ENCODE results near the gene CIB2.

DNA sequence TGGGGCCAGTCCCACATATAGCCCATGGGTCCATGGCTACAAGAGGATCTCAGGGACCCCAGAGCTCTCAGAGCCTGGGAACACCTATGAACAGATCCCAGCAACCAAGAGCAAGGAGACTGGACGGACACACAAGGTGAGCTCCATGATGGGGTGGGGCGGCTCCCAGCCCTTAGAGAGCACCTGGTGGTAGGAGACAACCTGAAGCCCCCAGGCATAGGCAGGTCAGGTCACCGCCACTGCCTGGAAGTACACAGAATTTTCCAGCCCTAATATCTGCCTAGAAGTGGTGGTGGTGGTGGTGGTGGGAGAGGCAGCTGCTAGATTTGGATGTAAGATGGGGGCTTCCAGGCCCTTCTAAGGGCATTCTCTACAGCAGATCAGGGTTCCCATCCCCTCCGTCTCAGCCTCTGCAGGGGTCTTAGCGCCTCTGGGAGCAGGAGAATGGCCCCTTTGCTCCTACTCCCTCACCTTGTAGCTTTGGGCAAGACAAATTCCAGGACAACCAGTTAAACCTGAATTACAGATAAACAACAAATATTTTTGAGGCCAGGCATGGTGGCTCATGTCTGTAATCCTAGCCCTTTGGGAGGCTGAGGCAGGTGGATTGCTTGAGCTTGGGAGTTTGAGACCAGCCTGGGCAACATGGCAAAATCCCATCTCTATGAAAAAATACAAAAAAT lies 29.7 kb downstream of the CIB2 start:
- TF ChIP-seq POLR2A (IDR thresholded peaks at IDR 0.05; ENCODE audit: borderline replicate concordance, extremely low read depth, insufficient read depth, insufficient read length) (no peak), ZFX (IDR thresholded peaks at IDR 0.05) (no peak), EZH2 (IDR thresholded peaks at IDR 0.05) (no peak)
- TF ChIP-seq, protein P1, sequence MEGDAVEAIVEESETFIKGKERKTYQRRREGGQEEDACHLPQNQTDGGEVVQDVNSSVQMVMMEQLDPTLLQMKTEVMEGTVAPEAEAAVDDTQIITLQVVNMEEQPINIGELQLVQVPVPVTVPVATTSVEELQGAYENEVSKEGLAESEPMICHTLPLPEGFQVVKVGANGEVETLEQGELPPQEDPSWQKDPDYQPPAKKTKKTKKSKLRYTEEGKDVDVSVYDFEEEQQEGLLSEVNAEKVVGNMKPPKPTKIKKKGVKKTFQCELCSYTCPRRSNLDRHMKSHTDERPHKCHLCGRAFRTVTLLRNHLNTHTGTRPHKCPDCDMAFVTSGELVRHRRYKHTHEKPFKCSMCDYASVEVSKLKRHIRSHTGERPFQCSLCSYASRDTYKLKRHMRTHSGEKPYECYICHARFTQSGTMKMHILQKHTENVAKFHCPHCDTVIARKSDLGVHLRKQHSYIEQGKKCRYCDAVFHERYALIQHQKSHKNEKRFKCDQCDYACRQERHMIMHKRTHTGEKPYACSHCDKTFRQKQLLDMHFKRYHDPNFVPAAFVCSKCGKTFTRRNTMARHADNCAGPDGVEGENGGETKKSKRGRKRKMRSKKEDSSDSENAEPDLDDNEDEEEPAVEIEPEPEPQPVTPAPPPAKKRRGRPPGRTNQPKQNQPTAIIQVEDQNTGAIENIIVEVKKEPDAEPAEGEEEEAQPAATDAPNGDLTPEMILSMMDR (IDR thresholded peaks at IDR 0.05 in 2 of 3, conservative IDR thresholded peaks at IDR 0.05 in 1 of 3; ENCODE audit: borderline replicate concordance in 1 of 3, insufficient read depth in 1 of 3, low read depth in 2 of 3, low read length in 2 of 3): no peak

All from HCT116 (cell line).